CD4-positive, alpha-beta T cell treated with Interleukin-15 for 4 hours (primary cell): ENCODE data around the gene RRP1.
"Not testable (repeated sequence)": the region's sequence is repeated elsewhere in the genome, so short reads cannot be mapped to it uniquely, and the experiment has no call there.

ENCODE experiments used
- DNase-seq: peaks from one replicate; pipeline ENCODE4 v3.0.0-alpha.2; 2020; ENCODE audit warnings: low spot score

The RRP1 gene

DNA sequence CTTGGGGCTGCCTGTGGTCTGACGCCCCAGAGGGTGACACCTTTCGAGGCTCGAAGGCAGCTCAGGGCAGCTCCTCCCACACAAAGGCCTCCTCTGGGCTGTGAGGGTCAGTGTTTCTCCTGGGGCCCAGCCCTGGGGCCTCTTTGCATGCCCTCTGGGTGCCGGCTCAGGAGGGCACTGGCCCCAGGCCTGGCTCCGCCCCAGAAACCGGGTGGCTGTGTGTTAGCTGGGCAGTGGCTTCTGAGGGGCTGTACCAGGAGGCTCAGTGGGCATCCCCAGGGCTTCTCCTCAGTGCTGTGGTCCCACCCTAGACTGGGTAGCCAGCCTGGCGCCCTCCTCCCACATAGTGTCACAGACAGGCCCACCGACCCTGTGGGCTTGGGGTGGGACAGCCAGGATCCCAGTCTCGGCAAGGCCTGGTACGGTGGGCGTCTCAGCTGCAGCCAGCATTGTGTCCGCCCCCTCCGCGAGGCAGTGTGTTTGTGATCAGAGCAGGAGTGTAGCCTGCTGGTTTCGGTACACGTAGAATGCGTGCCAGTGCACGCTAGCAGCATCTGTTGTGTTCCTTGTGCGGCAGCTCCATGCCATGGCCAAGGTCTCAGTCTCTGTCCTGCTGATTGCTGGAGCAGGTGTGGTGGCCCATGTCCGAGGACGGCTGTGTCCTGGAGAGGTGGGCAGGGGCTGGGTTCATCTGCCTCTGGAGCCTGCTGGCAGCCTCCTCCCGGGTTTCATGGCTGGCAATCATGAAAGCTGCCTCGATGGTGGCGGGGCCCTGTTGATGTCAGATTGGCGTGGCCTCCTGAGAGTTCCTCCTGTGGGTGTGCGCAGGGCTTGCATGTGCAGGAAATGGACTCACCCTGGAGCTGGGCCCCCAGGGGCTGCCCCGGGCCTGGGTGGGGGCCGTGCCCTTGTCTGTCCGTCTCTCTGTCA is 28.0 kb downstream of the RRP1 start:
- DNase-seq: no peak

DNA sequence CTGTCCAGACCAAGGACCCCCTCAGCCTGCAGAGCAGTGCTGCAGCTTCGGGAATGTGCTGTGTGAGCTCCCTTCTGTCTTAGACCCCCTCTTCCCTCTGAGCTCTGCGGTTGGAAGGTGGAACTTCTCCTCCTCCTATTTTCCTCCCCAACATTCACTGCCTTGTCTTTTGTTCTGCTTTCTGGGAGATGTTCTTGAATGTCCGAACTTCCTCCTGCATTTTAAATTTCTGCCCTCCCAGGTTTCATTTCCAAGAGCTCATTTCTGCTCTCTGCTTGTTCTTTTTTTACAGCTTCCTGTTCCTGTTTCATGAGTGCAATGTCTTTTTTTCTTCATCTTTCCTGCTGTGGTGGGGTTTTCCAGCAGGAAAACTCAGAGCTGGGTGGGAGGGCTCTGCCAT is 29.3 kb downstream of the RRP1 start:
- no peak for DNase-seq

DNA sequence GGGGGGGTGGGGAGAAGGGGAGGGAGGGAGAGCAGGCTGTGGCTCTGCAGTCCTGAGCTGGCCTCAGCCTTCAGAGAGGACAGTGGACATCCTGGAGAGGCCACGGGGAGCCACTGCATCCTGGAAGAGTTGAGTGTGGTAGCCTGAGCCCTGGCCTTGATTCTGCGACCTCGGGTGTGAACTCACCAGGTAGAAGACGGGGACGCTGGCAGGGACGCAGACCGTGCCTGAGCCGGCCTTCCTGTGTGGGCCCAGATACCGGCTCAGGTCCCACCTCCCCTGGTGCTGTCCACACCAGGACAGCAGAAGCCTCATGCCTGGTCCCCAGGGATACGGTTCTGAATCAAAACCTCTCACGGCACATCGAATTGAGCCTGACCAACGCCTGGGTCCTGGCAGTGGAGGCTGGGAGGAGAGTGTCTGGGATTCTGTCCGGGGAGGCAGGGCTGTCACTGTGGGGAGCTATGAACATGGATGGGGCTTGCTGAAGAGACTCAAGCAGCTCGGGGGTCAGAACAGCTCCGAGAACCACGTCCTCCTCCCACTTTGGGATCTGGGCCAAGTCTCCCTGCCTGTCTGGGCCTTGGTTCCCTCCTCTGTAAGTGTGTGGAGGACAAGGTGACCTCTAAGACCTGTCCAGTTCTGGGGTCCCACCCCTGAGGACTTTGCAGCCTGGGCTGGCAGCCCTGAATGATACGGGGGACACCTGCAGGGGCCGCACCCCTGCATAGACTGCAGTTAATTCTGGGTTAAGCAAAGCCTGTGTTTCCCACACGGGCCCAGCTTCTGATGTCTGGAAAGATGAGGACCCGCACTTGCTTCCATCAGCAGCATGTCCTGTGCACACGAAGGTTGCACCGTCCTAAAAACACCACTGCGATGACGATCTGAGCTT is 30.4 kb downstream of the RRP1 start:
- no peak for DNase-seq

DNA sequence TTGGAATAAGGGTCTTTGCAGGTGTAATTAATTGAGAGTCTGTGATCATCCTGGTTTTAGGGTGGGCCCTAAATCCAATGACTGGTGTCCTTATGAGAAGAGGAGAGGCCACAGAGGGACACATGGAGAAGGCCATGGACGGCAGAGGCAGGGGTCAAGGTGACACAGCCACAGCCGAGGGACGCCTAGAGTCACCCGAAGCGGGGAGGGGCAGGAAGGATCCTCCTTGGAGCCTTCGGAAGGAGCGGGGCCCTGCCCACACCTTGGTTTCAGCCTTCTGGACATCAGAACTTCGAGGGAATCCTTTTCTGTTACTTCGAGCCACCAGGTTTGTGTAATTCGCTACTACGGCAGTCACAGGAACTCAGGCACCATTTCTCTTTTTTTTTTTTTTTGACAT is 31.1 kb downstream of the RRP1 start:
- no peak for DNase-seq

DNA sequence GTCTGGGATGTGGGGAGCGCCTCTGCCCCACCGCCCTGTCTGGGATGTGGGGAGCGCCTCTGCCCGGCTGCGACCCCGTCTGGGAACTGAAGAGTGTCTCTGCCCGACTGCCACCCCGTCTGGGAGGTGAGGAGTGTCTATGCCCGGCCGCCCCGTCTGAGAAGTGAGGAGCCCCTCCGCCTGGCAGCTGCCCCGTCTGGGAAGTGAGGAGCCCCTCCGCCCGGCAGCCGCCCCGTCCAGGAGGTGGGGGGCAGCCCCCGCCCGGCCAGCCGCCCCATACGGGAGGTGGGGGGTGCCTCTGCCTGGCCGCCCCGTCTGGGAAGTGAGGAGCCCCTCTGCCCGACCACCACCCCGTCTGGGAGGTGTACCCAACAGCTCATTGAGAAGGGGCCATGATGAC is 32.8 kb downstream of the RRP1 start:
- not testable (repeated sequence) for DNase-seq

DNA sequence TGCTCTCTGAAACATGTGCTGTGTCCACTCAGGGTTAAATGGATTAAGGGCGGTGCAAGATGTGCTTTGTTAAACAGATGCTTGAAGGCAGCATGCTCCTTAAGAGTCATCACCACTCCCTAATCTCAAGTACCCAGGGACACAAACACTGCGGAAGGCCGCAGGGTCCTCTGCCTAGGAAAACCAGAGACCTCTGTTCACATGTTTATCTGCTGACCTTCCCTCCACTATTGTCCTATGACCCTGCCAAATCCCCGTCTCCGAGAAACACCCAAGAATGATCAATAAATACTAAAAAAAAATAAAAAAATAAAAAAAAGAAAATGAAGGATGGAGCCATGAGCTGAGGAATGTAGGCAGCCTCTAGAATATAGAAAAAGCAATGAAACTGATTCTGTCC is 33.4 kb downstream of the RRP1 start:
- not testable (repeated sequence) for DNase-seq

DNA sequence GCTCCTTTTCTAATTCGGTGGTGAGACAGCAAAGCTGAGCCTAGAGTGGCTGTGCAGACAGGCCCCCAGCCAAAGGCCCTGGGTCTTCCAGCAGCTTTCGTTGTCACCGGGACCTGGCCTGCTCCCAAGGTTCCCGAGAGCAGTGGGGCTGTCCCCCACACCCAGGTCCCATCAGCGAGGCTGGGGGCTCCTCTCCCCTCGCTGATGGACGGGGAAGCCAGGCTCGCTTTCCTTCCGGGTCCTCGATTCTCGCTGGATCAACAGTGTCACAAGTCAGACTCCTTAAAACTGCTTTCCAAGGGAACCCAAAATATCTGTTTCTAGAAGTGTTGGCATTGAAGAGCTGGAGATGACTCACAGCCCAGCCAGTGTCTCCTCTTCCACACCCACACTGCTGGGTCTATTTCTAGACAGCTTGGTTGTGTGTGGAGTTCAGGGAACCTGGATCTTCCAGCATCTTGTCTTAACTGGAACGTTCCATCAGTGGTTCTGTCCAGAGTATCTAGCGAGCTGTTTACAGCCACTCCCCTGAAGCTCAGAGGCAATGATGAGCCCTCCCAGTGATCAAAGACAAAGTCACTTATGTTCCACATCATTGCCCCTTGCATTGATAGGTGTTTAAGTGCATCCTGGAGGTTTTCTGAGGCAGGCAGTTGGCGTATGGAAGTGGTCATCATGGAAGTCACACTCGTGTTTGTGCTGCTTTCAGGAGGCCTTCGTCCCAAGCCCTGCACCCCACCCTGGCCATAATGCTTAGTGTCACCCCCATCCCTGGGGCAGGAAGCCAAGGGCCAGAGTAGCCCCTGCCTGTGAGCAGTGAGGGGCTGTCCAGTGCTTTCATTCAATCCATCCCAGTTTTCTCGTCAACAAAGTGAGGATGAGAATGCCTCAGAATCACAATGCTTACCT is 35.2 kb downstream of the RRP1 start:
- no peak for DNase-seq

DNA sequence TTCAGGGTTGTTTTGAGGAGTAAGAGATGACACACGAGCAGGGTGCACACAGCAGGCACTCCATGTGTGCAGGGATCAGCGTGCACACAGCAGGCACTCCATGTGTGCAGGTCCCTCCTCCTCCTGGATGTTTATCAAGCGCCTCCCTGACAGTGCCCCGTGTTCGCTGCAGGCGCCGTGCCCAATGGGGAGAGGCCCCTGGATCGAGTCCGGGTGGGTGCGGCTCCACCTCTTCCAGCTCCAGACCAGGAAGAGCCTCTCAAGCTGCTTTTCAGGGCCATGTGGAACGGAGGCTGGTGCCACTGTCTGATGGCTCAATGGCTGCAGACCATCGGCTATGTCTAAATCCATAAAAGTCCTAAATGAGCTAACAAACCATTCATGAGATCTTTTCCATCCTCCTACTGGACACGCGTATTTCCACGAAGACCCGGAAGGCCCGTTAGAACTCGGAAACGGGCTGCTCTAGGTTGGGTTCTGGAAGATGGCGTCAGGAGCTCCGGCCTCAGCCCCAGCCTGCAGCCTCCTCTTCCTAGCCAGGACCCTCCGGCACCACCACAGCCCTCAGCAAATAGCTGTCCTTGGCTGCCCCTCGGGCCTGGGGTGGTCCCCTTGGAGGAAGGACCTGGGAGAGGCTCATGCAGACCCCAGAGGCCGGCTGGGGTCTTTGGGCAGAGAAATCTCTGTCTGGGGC is 36.0 kb downstream of the RRP1 start:
- DNase-seq: no peak

DNA sequence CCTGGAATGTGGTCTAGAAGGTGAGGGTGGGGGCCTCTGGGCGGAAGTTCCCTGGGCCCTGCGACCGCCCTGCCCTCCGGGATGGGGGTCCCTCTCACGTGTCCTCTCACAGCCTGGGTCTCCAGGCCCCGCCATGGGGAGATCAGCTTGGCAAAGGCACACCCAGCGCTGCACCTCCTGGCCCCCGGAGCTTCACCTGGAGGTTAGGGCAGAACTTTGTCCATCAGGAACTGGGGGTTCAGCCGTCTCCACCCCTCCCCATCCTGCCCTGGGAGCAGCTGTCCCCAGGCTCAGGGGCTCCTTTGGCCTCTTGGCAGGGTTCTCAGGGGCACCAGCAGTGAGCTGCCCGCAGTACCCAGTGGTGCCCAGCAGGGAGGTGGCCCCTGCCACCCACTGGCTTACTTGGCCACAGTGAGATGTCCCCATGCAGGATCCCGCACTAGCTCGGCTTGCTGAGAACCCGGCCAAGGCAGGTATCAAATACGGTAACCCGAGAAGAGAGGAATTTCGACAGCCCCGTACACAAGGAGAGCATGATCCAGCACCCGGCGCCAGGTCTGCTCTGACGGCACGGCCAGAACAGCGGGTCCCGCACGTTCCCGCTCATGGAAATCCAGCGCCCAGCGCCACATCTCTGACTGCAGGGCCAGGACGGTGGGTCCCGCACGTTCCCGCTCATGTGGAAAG is 36.7 kb downstream of the RRP1 start:
- no peak for DNase-seq

DNA sequence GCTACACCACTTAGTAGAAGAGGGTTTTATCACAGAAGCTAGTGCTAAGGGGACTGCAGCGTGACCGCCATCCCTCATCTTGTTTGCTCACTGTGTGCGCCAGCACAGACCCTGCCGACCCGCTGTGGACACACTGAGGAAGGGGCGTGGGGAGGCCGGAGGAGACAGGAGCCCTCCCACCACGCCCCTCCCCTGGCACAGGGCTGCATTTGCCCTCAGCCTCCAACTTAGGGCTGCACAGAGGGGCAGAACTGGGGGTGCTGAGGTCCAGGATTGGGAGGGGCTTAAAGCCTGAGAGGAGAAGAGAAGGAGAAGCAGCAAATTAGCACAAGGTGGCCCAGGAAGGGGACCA is 37.2 kb downstream of the RRP1 start:
- DNase-seq: no peak

DNA sequence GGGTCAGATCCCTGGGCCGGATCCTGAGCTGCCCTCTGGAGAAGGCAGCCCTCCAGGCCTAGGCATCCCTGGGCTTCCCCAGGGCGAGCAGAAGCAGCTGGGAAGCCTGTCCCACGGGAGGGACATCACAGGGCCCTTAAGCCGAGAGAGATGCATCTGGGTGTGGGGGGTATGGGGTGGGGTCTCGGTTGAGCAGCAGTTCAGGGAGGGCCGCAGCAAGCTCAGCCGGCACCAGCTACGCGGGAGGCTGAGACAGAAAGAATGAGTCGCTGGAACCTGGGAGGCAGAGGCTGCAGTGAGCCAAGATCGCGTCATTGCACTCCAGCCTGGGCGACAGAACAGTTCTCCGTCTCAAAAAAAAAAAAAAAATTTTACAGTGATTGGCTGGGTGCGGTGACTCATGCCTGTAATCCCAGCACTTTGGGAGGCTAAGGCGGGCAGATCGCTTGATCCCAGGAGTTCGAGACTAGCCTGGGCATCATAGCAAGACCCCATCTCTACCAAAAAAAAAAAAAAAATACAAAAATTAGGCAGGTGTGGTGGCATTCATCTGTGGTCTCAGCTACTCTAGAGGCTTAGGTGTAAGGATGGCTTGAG is 37.7 kb downstream of the RRP1 start:
- no peak for DNase-seq

DNA sequence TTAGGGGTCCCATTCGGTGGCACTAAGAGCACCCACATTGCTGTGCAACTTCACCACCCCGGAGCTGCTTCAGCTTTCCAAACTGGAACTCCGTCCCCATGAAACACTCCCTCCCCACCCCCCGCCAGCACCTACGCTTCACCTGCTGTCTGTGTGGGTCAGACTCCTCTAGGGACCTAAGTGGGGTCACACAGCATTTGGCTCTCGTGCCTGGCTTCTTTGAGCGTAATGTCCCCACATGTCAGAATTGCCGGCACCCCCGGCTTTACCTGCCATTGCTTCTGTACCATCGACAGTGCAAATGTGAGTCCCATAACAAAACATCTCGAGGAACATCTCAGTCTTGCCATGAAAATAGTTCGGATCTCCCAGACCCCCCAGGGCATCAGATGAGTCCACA is 39.8 kb downstream of the RRP1 start:
- DNase-seq: no peak

DNA sequence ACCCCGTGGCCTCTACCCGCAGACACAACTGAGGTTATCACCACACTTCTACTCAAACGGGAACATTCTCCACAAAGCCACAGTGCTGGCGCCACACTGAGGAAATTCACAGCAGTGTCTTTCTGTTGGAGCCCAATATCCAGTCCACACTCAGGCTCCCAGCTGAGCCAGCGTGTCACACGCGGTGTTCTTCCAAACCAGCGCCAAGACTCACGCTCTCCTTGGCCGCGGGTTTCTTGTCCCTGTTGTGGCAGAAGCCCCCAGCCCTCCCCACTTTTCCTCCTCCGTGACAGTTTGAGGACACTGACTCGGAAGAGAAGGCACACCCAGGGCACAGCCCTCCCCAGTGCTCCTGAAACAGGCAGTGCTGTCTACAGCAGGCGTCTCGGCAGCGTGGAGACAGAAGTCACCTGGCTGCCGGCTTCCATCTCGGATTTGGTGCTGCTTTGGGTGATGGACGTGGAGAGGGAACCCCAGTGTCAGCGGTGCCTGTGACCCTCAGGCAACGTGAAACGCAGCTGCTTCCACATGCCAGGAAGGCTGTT is 40.3 kb downstream of the RRP1 start:
- DNase-seq: no peak

DNA sequence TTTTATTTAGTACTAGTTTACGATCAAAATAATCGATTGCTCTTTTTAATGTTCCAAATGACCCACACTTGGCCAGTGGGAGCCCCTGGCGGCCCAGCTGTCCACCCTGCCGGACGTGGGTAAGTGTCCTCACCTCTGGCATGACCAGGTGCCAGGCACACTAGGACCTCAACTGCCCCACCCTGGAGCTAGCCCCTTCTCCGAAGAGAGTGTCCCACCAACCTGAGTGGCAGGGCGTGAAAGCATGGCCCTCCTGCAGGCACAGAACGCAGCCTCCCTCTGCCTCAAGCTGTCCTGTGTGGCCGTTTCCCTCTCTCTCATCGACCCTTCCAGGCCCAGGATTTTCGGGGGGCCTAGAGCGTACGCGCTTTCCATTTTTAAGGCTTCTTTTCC is 42.8 kb downstream of the RRP1 start:
- no peak for DNase-seq

DNA sequence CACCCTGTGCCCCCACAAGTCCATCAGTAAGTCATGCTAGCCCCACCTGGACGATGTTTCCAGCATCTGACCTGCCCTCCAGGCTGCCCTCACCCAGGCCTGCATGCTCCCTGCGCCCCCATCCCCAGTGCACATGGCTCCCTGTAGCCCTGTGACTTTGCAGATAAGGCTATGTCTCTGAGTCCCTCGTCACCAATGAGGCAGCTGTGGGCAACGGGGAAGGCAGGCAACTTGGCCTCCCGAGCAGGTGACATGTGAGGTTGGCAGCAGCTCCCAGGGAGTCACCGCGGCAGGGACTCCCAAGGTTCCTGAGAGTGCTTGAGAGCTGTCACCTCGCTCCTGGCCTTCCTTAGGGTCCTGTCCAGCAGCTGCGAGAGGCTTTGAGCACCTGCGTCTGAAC is 43.3 kb downstream of the RRP1 start:
- DNase-seq: no peak

DNA sequence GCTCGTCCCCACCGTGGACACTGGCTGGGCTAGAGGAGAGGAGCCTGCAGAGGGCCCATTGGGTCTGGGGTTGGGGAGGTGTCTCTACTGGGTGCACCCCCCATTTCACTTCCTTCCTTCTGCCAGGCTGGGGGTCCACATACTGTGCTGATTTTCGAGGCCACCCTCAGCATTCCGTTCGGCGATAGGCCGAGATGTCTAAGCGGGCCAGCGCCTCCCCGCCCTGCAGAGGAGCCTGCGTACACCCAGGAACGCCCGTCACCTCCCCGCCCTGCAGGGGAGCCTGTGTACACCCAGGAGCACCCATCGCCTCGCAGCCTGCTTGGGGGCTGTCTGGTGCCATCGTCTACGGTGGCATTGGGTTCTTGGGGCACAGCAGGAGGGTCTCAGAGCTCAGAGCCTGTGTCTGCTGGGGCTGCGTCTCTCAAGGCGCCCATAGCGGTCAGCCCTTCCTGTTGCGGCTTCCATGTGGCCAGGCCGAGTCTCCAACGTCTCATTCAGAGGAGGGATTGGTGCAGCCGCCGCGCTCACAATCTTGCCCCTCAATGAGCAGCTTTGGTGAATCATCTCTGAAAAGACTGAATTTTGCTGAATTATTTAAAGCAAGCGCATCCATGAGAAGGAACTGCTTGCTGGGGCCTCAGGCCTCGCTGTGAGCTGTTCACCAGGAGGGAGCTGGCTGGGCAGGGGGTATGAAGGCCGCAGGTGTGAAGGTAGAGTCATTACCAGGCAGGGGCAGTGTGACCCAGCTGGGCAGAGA is 44.9 kb downstream of the RRP1 start:
- DNase-seq: no peak

DNA sequence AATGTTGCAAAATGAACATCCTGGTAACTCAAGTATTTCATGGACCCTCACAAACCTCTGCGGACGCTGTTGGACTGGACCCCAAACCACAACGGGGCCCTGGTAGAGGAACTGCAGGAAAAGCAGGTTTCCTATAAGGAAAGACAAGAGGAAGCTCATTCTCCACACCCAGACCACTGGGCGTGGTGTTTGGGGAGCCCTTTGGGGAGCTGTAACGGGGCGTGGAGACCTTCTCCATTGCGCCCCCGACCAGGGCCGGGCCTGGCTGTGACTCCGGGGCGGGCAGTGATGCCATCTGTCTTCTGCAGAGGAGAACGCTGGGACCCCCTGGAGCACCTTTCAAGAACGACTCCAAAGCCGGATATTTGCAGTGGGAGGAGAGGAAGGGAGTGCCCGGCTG is 45.7 kb downstream of the RRP1 start:
- no peak for DNase-seq

DNA sequence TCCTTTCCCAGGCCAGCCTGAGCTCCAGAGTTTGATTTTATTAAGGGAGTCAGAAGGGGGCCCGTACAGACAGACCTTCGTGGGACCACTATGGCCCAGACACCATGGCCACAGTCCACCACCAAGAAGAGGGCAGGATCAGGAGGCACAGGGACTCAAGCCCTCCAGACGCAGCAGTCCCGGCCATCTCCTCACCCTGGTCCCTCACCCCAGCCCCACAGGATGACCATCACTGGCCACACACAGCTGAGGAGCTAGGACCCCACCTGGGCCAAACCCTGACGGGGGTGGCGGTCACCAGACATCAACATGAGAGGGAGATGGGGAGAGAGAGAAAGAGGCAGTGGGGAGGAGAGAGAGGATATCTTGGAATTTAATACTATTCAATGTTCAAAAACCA is 46.5 kb downstream of the RRP1 start:
- no peak for DNase-seq

DNA sequence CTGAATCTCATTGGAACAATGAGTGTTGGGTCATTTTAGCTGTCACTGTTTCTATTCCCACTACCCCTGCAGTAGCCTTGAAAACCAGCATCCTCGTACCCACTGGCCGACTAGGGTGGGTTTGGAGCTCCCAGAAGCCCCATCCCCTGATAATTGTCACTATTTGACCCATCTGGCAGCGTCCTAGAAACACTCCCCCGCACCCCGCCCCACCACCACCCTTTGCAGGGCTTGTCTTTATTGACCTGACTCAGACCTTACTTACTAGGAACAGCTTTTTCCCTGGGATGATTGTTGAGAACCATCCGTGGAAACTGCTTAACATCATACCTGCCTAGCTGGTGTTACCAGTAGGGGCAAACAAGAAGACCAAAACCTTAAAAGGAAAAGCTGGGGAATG is 47.2 kb downstream of the RRP1 start:
- DNase-seq: no peak

DNA sequence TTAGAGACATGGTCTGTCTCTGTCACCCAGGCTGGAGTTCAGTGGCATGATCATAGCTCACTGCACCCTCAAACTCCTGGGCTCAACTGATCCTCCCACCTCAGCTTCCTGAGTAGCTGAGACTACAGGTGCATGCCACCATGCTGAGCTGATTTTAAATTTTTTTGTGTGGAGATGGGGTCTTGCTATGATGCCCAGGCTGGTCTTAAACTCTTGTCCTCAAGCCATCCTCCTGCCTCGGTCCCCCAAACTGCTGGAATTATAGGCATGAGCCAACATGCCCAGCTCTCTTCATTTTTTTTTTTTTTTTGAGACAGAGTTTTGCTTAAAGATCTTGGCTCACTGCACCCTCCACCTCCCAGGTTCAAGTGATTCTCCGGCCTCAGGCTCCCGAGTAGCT is 50.9 kb downstream of the RRP1 start:
- no peak for DNase-seq
